Measurements from ENCODE around the gene CDRT15.
A peak's percentile ranks its signal among the peaks of the same experiment; 100 is the strongest.
"Not testable (repeated sequence)": the region's sequence is repeated elsewhere in the genome, so short reads cannot be mapped to it uniquely, and the experiment has no call there.

Gene CDRT15

GRCh38 chr17:14207791-14208190, 28.9 kb downstream of the CDRT15 start:
- DNase-seq (ENCODE audit: low spot score) = no peak

- no peak for DNase-seq (ENCODE audit: low spot score)
Measured at GRCh38 chr17:14206891-14207290, 29.8 kb downstream of the CDRT15 start.

DNA sequence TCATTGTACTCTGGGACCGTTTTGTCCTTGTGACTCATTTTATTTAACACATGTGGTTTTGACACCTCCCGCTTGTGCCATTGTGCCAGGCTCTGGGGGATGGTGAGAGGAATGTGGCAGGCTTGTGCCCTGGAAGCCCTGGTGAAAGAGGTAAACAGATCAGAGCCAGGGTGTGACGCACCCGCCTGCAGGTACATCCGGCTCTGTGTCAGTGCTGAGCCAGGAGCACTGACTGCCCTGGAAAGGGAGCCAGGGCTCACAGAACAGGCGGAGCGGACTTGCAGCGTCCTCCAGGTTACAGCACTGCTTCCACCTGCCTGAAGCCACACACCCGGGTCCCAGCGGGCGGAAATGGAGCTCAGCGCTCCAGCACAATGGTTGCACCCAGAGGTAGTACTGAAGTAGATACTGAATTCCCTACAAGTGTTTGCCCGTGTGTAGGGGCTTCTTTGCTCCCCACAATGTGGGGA, 30.6 kb downstream of the CDRT15 start:
- peak; percentile 97 for DNase-seq (ENCODE audit: low spot score)

DNA sequence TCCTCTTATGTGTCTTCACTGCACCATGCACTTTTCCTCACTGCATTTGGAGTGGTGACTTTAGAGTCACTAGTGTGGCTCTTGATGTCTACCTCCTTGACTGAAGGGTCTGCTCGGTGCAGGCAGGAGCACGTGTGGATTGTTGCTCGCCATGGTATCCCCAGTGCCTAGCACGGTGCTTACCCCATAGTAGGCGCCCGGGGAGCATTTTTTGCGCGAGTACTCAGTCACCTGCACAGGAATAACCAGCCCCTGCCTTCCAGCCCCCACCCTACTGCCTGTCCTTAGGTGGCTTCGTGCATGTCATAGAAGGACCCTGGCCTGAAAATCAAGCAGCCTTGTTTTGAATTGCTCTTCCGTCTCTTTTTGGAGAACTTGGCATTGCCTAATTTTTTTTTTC, 31.3 kb downstream of the CDRT15 start:
- no peak for DNase-seq (ENCODE audit: low spot score)

DNA sequence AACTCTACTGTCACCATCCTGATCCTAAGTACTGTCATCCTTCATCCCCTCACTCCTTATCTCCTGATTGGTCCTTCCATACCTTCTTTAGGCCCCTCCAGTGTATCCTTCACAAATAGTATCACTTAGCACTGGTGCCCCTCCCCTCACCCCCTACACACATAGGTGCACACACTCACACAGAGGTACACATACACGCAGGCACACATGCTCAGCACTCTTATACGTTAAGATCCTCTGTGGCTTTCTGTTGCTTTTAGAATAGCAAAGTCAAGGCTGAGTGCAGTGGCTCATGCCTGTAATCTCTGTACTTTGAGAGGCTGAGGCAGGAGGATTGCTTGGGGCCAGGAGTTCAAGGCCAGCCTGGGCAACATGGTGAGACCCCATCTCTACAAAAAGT, 32.1 kb downstream of the CDRT15 start:
- DNase-seq (ENCODE audit: low spot score) = no peak

DNA sequence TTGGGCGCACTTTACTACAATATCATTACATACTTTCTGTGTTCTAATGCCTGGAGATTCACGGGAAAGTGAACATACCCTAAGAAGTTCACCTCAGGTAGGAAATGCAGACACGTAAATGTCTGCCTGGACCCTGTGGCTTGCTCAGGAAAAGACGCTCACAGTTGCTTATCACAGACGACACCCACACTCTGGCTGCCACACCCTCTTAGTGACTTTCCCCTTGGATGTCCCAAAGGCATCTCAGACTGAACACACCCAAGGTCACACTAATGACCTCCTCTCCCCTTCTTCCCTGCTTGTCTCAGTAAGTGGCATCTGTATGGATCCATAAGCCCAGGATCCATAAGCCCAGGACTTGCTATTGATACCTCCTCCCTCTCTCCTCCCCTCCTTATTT, 32.6 kb downstream of the CDRT15 start:
- peak; percentile 20 for DNase-seq (ENCODE audit: low spot score)

- DNase-seq (ENCODE audit: low spot score) = no peak
Measured at GRCh38 chr17:14203388-14203787, 33.3 kb downstream of the CDRT15 start.

DNA sequence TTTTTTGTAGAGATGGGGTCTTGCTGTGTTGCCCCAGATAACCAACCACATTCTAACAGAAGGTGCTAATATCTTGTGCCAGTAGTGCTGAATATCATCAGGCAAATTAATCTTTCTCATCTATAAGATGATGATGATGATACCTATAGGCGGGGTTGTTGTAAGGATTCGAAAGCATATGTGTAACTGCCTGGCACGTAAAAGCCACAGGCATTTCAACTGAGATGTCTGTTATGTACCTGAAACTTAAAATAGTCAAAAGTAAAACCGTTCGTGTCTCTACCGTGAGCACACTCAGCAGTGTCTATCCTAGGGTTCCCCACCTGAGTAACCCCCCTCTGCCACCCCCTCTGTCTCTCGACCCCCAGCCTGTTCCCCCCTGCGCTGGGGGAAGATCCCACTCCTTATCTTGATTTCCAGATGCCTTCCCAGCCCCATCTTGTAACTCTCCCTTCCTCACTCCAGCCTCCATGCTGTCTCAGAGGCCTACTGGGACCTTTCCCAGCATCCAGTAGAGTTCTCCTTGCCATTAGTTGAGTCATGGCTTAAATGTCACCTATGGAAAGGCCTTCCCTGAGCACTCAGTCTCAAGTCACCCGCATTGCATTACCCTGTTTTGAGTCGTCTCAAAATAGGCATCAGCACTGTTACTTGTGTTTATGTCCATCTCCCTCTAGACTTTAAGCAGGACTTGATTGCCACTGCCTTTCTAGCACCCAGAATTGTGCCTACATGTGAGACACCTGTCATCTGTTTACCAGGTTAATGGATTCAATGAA, 34.1 kb downstream of the CDRT15 start:
- no peak for DNase-seq (ENCODE audit: low spot score)

DNA sequence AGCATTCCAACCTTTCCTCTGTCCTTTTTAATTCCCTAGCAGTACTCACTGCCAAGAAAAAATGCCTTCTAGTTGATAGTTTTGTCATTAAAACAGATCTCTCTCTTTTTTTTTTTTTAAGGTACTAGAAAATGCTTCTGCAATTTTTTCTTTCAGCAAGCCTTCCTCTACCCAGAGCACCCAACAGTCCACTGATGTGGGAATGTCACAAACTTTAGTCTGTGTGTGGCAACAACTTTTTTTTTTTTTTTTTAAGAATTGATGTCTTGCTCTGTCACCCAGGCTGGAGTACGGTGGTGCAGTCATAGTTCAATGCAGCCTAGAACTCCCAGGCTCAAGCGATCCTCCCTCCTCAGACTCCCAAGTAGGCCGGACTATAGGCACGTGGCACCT, 34.7 kb downstream of the CDRT15 start:
- DNase-seq (ENCODE audit: low spot score) = no peak

DNA sequence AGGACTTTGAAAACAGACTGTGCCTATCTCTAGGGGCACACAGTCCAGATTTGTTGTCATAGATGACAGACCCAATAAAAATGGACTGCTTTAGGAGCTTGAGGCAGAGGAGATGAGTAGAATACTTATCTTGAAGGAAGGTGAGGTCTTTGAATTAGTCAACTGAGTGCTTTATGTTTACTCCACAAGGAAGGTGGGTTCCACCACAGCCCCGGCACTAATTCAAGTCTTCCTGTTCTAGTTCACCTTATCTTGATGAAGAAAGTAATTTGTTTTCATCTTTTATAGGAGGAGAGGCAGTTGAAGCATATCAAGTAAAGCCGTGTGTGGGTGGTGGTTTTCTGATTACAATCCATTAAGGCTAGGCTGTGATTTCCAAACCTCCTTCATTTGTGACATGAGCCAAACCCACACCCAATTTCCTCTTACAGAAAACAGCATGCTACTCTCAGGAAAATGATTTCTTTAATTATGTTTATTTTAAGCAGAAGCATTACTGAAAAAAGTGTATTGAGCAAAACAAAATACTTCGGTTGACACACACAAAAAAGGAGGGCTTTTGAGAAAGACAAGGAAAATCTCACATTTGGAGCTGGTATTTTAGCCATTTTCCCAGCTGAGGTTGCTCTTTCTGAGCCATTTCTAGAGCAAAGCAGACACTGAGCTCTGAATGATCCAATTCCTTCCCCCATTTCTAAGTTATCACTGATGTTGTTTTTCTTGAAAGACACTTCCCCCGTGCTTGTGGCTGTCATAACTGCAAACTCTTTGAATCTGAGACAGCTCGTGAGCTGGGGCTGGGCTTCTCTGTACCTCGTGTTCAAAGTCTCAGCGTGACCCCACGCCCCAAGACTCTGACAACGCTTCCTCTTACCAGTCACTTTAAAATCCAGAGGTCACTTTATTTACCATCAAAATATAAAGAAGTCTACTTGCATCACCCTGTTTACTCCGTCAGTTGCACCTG, 35.4 kb downstream of the CDRT15 start:
- DNase-seq (ENCODE audit: low spot score) = no peak

DNA sequence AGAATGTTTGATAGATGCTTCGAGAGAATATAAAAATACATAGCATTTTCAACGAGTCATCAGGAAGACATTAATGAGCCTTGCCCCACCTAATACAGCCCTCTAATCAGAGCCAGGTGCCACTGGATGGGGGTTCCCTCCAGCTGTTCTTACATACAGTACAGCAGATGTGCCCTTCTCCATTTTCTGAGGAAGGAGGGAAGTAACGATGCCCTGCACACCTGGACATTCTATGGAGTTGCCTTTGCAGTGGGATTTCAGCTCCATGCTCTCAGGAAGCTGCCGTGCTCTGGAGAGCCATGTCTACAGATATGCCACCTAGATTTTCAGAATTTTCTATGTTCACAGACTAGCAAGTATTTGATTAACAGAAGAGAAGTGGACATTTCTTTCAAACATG, 36.3 kb downstream of the CDRT15 start:
- DNase-seq (ENCODE audit: low spot score) = no peak

DNA sequence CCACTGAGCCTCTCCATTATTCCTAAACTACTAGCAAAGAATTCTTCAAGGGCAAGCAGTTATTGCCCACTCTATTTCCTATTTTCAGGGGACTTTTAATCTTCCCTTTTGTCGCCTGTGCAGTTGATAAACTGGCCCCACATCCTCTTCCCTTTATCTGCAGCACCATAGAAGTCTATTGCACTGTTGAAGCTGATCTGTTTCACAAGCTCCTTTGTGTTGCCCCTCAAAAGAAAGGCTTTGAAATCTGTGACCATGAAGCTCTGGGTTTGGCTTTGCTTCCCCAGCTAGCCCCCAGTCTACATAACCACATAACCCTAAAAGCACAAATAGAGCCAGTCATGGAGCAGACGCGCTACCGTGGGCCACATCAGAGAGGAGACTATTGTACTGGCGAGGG, 37.1 kb downstream of the CDRT15 start:
- DNase-seq (ENCODE audit: low spot score) = no peak

- no peak for DNase-seq (ENCODE audit: low spot score)
Measured at GRCh38 chr17:14198575-14198974, 38.1 kb downstream of the CDRT15 start.

- no peak for DNase-seq (ENCODE audit: low spot score)
Measured at GRCh38 chr17:14198013-14198412, 38.6 kb downstream of the CDRT15 start.

DNA sequence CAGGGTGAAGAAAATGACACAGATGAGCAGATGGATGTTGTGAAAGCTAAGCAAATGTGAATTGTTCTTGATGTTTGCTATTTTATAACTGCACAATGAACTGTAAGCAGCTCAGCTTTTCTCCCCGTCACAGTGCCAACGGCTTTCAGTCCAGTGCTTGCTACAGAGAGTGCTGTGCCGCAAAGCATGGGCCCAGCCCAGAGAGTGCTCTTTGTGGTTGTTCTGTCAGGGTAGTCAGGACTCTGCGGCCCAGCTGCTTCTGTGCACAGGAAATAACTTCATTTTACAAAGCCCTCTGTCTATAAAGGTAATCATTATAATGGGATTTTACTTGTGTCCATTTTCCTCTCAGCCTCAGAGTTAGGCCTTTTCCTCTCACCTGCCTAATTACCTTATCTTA, 39.1 kb downstream of the CDRT15 start:
- no peak for DNase-seq (ENCODE audit: low spot score)

GRCh38 chr17:14197057-14197456, 39.6 kb downstream of the CDRT15 start:
- no peak for DNase-seq (ENCODE audit: low spot score)

GRCh38 chr17:14196377-14196997, 40.2 kb downstream of the CDRT15 start:
- no peak for DNase-seq (ENCODE audit: low spot score)

- not testable (repeated sequence) for DNase-seq (ENCODE audit: low spot score)
Measured at GRCh38 chr17:14192636-14193344, 43.9 kb downstream of the CDRT15 start.

DNA sequence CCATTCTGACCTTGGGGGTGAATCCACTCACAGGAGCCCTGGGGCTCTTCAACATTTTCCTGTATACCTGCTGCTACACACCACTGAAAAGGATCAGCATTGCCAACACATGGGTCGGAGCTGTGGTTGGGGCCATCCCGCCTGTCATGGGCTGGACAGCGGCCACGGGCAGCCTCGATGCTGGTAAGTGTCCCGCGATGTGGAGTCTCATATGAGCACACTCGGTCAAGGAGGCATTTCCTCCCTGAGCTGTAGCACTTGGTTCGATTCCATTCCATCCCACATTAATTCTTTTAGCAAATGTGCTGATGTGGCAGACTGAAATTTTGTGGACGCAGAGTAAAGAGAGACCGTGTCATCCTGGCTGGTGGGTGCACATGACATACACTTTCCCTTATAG, 44.6 kb downstream of the CDRT15 start:
- DNase-seq (ENCODE audit: low spot score) = not testable (repeated sequence)

DNA sequence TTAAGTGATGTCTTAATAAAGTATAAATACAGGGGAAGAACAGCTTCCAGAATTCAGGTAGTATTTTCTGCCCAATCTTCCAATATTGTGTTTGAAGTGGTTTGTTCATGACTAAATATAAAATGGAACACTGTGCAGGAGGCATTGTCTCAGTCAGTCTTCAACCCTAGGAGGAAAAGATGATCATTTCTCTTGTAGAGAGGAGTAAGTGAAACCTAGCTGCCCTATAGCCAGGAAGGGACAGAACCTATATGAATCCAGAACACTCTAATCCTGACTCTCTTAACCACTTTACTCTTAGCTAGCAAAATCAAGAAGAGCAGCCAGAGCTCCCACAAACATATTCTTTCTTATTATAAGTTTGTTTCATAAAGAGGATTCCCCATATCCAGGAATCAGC, 45.2 kb downstream of the CDRT15 start:
- not testable (repeated sequence) for DNase-seq (ENCODE audit: low spot score)

DNA sequence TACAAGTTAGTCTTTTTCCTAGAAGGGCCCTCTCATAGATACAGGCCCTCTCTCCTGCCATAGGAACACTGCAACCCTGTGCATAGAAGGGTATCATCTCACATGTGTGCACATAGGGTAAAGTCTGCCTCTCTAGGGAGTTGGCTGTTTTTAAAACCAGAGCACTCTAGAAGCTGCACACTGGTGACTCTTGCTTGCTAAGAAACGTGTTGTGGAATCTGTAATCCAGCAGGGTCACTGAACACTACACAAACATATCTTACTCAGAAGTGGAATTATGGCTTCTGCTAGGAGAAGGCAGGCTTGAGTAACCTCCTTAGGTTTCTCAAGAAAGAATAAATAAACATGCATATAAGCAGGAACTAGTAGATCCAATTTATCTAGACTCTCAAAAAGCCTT, 45.9 kb downstream of the CDRT15 start:
- DNase-seq (ENCODE audit: low spot score) = not testable (repeated sequence)

DNA sequence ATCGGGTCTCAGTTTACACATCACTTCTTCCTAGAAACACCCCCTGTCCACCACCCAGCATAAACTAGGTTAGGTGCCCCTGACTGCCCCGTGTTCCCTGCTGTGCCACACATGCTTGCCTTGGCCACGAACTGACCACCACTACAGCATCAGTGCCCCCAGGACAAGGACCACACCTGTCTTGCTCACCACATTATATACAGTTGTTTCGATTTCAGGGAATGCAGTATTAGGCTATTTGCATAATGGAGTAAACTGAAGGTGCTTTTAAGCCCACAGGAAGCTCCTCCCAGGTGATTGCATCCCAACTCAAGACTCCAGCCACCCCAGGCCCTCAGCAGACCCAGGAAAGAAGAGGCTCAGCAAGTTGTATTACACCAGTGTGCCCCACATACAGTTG, 50.2 kb downstream of the CDRT15 start:
- DNase-seq (ENCODE audit: low spot score) = not testable (repeated sequence)
